Kidney (tissue), 14 donors: ENCODE measurements around the gene ITGA3. TPM values are rescaled to one million over a fixed set of nuclear protein-coding genes. Genes with fewer than 3 reads are reported as not detected.

Experiments used
- DNase-seq, 5 donors: peaks; one replicate each; pipeline ENCODE4 v3.0.0-alpha.2; 2013 to 2020
- FAIRE-seq: peaks from 2 replicates; lab custom pipeline; 2012; peaks lifted over from hg19 to GRCh38; lab: Jason Lieb, UNC
- H3K27ac ChIP-seq, 2 donors: one replicate each; pipeline ENCODE4 v1.7.0; 2013; ENCODE audit warnings: low read depth in 2 of 2, low read length in 2 of 2, inconsistent platforms in 1 of 2
- H3K27me3 ChIP-seq: one replicate; pipeline ENCODE4 v1.7.1; 2013; ENCODE audit warnings: low read length, inconsistent platforms; ENCODE audit not compliant: control insufficient read depth, insufficient read depth
- H3K36me3 ChIP-seq, 3 donors: one replicate each; pipeline versions ENCODE4 v1.7.0 to v1.7.1; 2013; ENCODE audit warnings: low read length in 3 of 3, control low read depth in 1 of 3, inconsistent platforms in 1 of 3; ENCODE audit not compliant: insufficient read depth in 3 of 3, control insufficient read depth in 2 of 3
- H3K4me1 ChIP-seq, 3 donors: one replicate each; pipeline versions ENCODE4 v1.7.0 to v1.7.1; 2013; ENCODE audit warnings: low read length in 3 of 3, inconsistent platforms in 1 of 3, low read depth in 1 of 3; ENCODE audit not compliant: control insufficient read depth in 2 of 3, insufficient read depth in 2 of 3
- H3K4me3 ChIP-seq, 3 donors: one replicate each; pipeline versions ENCODE4 v1.7.0 to v1.8.1; 2013; ENCODE audit warnings: low read length in 3 of 3, control low read depth in 1 of 3, inconsistent platforms in 1 of 3
- H3K9ac ChIP-seq, 3 donors: one replicate each; pipeline versions ENCODE4 v1.7.0 to v1.7.1; 2013; ENCODE audit warnings: low read length in 3 of 3, control low read depth in 1 of 3, inconsistent platforms in 1 of 3
- H3K9me3 ChIP-seq, 3 donors: one replicate each; pipeline versions ENCODE4 v1.7.0 to v1.7.1; 2013; ENCODE audit warnings: low read length in 3 of 3, control low read depth in 1 of 3, inconsistent platforms in 1 of 3; ENCODE audit not compliant: control insufficient read depth in 2 of 3, insufficient read depth in 1 of 3
- intact Hi-C: fragments of 100-400 bp; cut with DNase I; formaldehyde crosslinking; loops from one replicate; pipeline ENCODE4 v1.11.1; 2022
- polyA plus RNA-seq: library from polyadenylated mRNA; stranded (reverse); fragments of 350-450 nt; fragmentation: Illumina TruSeq; extraction: RNeasy Lipid Tissue Mini Kit (QIAGEN cat#74804); gene quantifications from one replicate; pipeline ENCODE4 v1.2.3, GENCODE V29; 2014; ENCODE audit warnings: low read depth, low replicate concordance; ENCODE audit not compliant: insufficient read depth
- total RNA-seq: library from RNA; stranded (reverse); fragmentation: NEBNext Ultra II Directional; extraction: Animal tissue kit (Norgen Biotek cat#: 25700); gene quantifications from one replicate; pipeline ENCODE4 v1.2.1, GENCODE V29; 2021
- TF ChIP-seq, protein P1 (sequence below): IDR thresholded peaks from 3 replicates; pipeline ENCODE4 v1.5.1; 2012; ENCODE audit warnings: mild to moderate bottlenecking, moderate library complexity, borderline replicate concordance; ENCODE audit not compliant: insufficient read depth; ENCODE audit errors: extremely low read depth
- donor health status: control.
- donor health status: control.
- donor health status: control.
- donor health status: control.
- donor health status: control.
- donor health status: DM: yes; HTN: yes; CAD: no.
- donor health status: Normal renal cell carcinoma (clear cell type).

ITGA3 gene
- total and polyA plus RNA-seq, 2 donors from 2014 or later: 117 to 367 TPM

DNA sequence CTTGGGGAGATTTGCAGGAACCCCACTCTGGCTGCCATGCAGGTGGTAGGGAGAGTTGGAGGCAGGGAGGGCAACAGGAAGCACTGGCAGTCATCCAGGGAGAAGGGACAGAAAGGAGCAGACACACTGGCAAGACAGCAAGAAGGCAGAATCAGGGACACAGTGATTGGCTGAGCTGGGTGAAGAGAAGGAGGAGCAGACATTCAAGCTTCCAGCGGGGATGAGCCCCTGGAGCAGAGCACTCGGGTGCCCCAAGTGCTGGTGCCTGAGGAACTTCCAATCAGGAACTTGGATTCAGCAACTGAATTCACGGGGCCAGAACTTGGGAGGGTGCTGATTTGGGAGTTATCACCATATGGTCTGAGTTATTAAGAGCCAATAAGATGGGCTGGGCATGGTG is 6.3 kb upstream of the ITGA3 start:
- no peak for DNase-seq
- no peaks in the 10 kb centered on the region for H3K36me3 ChIP-seq
- FAIRE-seq: no peak
- H3K9ac ChIP-seq: no peak overlapping the region
- intact Hi-C loops: no loop called here
- H3K27ac ChIP-seq: no peak overlapping the region
- H3K9me3 ChIP-seq: no peaks in the 10 kb centered on the region
- peaks cover 10 to 33% (median 19%) of the 10 kb centered on the region in 3 donors for H3K4me1 ChIP-seq
- H3K4me3 ChIP-seq: no peak overlapping the region
- H3K27me3 ChIP-seq: no peaks in the 10 kb centered on the region
- TF ChIP-seq, protein P1, sequence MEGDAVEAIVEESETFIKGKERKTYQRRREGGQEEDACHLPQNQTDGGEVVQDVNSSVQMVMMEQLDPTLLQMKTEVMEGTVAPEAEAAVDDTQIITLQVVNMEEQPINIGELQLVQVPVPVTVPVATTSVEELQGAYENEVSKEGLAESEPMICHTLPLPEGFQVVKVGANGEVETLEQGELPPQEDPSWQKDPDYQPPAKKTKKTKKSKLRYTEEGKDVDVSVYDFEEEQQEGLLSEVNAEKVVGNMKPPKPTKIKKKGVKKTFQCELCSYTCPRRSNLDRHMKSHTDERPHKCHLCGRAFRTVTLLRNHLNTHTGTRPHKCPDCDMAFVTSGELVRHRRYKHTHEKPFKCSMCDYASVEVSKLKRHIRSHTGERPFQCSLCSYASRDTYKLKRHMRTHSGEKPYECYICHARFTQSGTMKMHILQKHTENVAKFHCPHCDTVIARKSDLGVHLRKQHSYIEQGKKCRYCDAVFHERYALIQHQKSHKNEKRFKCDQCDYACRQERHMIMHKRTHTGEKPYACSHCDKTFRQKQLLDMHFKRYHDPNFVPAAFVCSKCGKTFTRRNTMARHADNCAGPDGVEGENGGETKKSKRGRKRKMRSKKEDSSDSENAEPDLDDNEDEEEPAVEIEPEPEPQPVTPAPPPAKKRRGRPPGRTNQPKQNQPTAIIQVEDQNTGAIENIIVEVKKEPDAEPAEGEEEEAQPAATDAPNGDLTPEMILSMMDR: no peak

DNA sequence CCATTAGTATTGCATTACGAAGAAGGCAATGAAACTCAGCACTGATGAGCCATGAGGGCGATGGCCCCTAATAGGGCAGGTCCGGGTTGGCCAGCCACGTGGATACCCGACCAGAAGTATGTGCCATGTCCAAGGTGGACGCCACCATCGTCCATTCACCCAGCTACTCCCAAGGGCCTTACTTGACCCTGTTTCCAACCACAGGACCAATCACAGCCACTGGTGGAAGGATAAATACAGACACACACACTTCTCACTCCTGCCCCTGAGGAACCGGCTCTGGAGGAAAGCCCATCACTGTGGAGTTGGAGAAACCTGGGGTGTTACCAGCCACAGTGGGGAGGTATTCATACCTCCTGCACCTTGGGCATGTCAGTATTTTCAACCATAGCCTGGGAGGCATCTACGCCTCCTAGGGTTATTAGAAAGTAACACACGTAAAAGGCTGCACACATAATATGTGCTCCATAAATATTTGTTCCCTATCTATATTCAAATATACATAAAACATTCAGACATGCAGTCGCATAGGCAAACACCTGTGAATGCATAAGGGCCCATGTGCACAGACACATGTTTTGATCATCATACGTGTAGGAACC is 5.4 kb upstream of the ITGA3 start:
- TF ChIP-seq, protein P1: no peak
- Histone ChIP-seq H3K4me3 (no peak overlapping the region), H3K4me1 (peaks cover 10 to 30% (median 16%) of the 10 kb centered on the region in 3 donors), H3K27me3 (no peaks in the 10 kb centered on the region), H3K27ac (no peak overlapping the region), H3K36me3 (no peaks in the 10 kb centered on the region), H3K9ac (no peak overlapping the region), H3K9me3 (no peaks in the 10 kb centered on the region)
- DNase-seq (peak in 1 of 5 donors; percentile 49), FAIRE-seq (no peak)
- intact Hi-C loops: no loop called here

DNA sequence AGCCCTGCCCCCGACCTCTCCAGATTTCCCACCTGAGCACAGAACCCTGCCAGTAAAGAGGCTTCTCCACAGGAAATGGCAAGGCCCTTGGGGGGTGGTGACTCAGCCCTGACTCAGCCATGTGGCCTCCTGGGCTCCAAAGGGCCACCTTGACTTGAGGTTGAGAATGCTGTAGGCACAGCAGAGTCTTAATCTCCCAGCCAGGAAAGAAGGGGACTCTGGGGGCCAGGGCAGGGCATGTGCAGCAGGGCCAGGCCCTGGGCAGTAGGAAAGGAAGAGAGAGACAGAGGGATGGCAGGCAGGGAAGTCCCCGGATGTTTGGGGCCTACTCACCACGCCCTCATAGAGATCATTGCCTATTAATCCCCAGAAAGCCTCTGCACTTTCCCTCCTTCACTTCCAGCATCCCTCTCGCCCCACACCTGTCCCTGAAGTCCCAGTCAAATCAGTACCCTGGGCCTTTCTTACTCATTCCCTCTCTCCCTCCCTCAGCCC is 4.8 kb upstream of the ITGA3 start:
- H3K36me3 ChIP-seq: no peaks in the 10 kb centered on the region
- TF ChIP-seq, protein P1: no peak
- no peak overlapping the region for H3K9ac ChIP-seq
- DNase-seq (peak in 1 of 5 donors; percentile 88), FAIRE-seq (no peak)
- intact Hi-C loops: no loop called here
- peak overlapping the region in 1 of 2 donors; percentile 26 for H3K27ac ChIP-seq
- H3K4me3 ChIP-seq: no peak overlapping the region
- no peaks in the 10 kb centered on the region for H3K27me3 ChIP-seq
- H3K4me1 ChIP-seq: peaks cover 10 to 30% (median 16%) of the 10 kb centered on the region in 3 donors
- H3K9me3 ChIP-seq: no peaks in the 10 kb centered on the region

DNA sequence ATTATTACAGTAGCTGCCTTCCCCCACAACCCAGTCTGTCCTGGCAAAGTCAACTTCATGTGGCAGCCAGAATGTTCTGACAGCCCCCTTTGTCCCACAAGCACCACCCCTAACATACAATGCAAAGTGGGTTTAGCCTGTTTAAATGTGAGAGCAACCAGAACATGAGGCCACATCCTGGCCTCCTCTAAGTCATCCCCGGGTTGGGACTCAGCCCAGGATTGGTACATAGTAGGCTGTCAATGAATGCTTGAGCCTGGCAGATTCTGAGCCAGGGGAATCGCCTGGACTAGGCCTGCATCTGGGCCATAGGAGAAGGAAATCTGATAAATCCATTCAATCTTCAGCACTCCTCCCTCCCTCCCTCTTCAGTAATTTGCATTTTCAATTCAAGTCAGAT is 4.3 kb upstream of the ITGA3 start:
- no peak for FAIRE-seq
- intact Hi-C loops: no loop called here
- Histone ChIP-seq H3K36me3 (no peaks in the 10 kb centered on the region), H3K4me1 (peaks cover 10 to 27% (median 16%) of the 10 kb centered on the region in 3 donors), H3K4me3 (no peak overlapping the region), H3K9ac (no peak overlapping the region), H3K27ac (peak overlapping the region in 1 of 2 donors; percentile 26), H3K27me3 (no peaks in the 10 kb centered on the region), H3K9me3 (no peaks in the 10 kb centered on the region)
- peak in 1 of 5 donors; percentile 7 for DNase-seq
- TF ChIP-seq, protein P1: no peak
